Measurements from ENCODE around the gene CCDC187. TPM values are rescaled to one million over a fixed set of nuclear protein-coding genes. Genes with fewer than 3 reads are reported as not detected.
A peak's percentile ranks its signal among the peaks of the same experiment; 100 is the strongest.
"Not testable (repeated sequence)": the region's sequence is repeated elsewhere in the genome, so short reads cannot be mapped to it uniquely, and the experiment has no call there.

Gene CCDC187
- total RNA-seq, 6 experiments from 2014 or later: 0.09 to 0.80 (median 0.62) TPM; not detected in 3

GRCh38 chr9:136239983-136240330 is 63.9 kb downstream of the CCDC187 start:
- intact Hi-C loops (cut with DNase I): no loop called here
- no peak for TF ChIP-seq POLR2A (IDR thresholded peaks at IDR 0.05)
- TF ChIP-seq CTCF (IDR thresholded peaks at IDR 0.05): no peak
- Histone ChIP-seq H3K4me3 (no peak overlapping the region), H3K36me3 (no peaks in the 10 kb centered on the region), H3K4me1 (peaks cover 0 to 14% (median 4%) of the 10 kb centered on the region in 4 donors), H3K27me3 (no peaks in the 10 kb centered on the region), H3K9me3 (no peaks in the 10 kb centered on the region), H3K27ac (no peak overlapping the region)
- ATAC-seq: no peak
- 100% methylated on average over 2 of the region's 2 CpGs for WGBS (ENCODE audit: insufficient coverage, low coverage, low lambda C conversion rate, missing lambda C conversion rate)
- no peak for DNase-seq

- WGBS (ENCODE audit: insufficient coverage, low coverage, low lambda C conversion rate, missing lambda C conversion rate): 86% methylated on average over 15 of the region's 25 CpGs
- Histone ChIP-seq H3K27ac (no peak overlapping the region), H3K9me3 (no peaks in the 10 kb centered on the region), H3K4me3 (no peak overlapping the region), H3K4me1 (peaks cover 0 to 8% (median 1%) of the 10 kb centered on the region in 4 donors), H3K27me3 (no peaks in the 10 kb centered on the region), H3K36me3 (no peaks in the 10 kb centered on the region)
- no peak for TF ChIP-seq CTCF (IDR thresholded peaks at IDR 0.05)
- TF ChIP-seq POLR2A (IDR thresholded peaks at IDR 0.05): no peak
- DNase-seq: no peak
- ATAC-seq: no peak
- intact Hi-C loops (cut with DNase I): no loop called here
Measured at GRCh38 chr9:136239135-136239982, 64.5 kb downstream of the CCDC187 start.

GRCh38 chr9:136238342-136238732 is 65.6 kb downstream of the CCDC187 start:
- H3K4me1 ChIP-seq: peaks cover 0 to 4% (median 0%) of the 10 kb centered on the region in 4 donors
- H3K9me3 ChIP-seq: no peaks in the 10 kb centered on the region
- TF ChIP-seq POLR2A (IDR thresholded peaks at IDR 0.05): no peak
- no peak for TF ChIP-seq CTCF (IDR thresholded peaks at IDR 0.05)
- WGBS (ENCODE audit: insufficient coverage, low coverage, low lambda C conversion rate, missing lambda C conversion rate): 89% methylated on average over 4 of the region's 12 CpGs
- no peak overlapping the region for H3K4me3 ChIP-seq
- H3K27me3 ChIP-seq: no peaks in the 10 kb centered on the region
- no peaks in the 10 kb centered on the region for H3K36me3 ChIP-seq
- no peak overlapping the region for H3K27ac ChIP-seq
- DNase-seq: no peak
- intact Hi-C loops (cut with DNase I): no loop called here
- no peak for ATAC-seq

GRCh38 chr9:136237486-136238341 is 66.2 kb downstream of the CCDC187 start:
- WGBS (ENCODE audit: insufficient coverage, low coverage, low lambda C conversion rate, missing lambda C conversion rate): 88% methylated on average over 11 of the region's 32 CpGs
- Histone ChIP-seq H3K27ac (no peak overlapping the region), H3K27me3 (no peaks in the 10 kb centered on the region), H3K4me3 (no peak overlapping the region), H3K9me3 (no peaks in the 10 kb centered on the region), H3K36me3 (no peaks in the 10 kb centered on the region), H3K4me1 (peaks cover 0 to 3% (median 0%) of the 10 kb centered on the region in 4 donors)
- intact Hi-C loops (cut with DNase I): no loop called here
- TF ChIP-seq POLR2A (IDR thresholded peaks at IDR 0.05) (no peak), CTCF (IDR thresholded peaks at IDR 0.05) (no peak)
- no peak for DNase-seq
- peak in 1 of 4 donors; percentile 10 for ATAC-seq

GRCh38 chr9:136236471-136237410 is 67.2 kb downstream of the CCDC187 start:
- H3K27me3 ChIP-seq: not testable (repeated sequence)

More at GRCh38 chr9:136236471-136237410, 67.2 kb downstream of the CCDC187 start:
- H3K4me3 ChIP-seq; H3K9me3 ChIP-seq; intact Hi-C loops (cut with DNase I); H3K27ac ChIP-seq; ATAC-seq; H3K4me1 ChIP-seq; DNase-seq; H3K36me3 ChIP-seq: not testable (repeated sequence)
- 98% methylated on average over 6 of the region's 43 CpGs for WGBS (ENCODE audit: insufficient coverage, low coverage, low lambda C conversion rate, missing lambda C conversion rate)

All from right lobe of liver (tissue), 6 donors.